SK-N-SH treated with all-trans-retinoic acid at 6 μM for 48 hours (cell line): Measurements from ENCODE around the gene STK40.

ENCODE experiments used
- ATAC-seq: fragments of 200-7000 bp; cut with Tn5 transposase; 3 replicates; pipeline ENCODE4 v1.9.1; 2020; ENCODE audit warnings: mild to moderate bottlenecking, moderate library complexity
- ARNTL ChIP-seq: fragments of 450-650 bp; formaldehyde crosslinking; IDR thresholded peaks from 2 replicates; pipeline ENCODE4 v1.5.0; 2020; ENCODE audit warnings: low read depth, mild to moderate bottlenecking, moderate library complexity, borderline replicate concordance
- BACH2 ChIP-seq: fragments of 250-450 bp; sonication (Bioruptor Pico); IDR thresholded peaks from 2 replicates; pipeline ENCODE4 v1.9.0; 2021; ENCODE audit warnings: mild to moderate bottlenecking, borderline replicate concordance
- CREB5 ChIP-seq: fragments of 250-450 bp; sonication (Bioruptor Pico); IDR thresholded peaks from 2 replicates; pipeline ENCODE4 v1.5.1; 2020; ENCODE audit warnings: low read depth, mild to moderate bottlenecking, moderate library complexity
- CSDC2 ChIP-seq: fragments of 250-450 bp; sonication (Bioruptor Pico); IDR thresholded peaks from 2 replicates; pipeline ENCODE4 v1.5.0; 2020; ENCODE audit warnings: mild to moderate bottlenecking, moderate library complexity
- CSRNP3 ChIP-seq: fragments of 250-450 bp; sonication (Bioruptor Pico); IDR thresholded peaks from 2 replicates; pipeline ENCODE4 v1.5.1; 2021; ENCODE audit warnings: mild to moderate bottlenecking, moderate library complexity
- ESRRG ChIP-seq: fragments of 250-450 bp; sonication (Bioruptor Pico); IDR thresholded peaks from 2 replicates; pipeline ENCODE4 v1.6.1; 2021; ENCODE audit warnings: mild to moderate bottlenecking
- GLIS3 ChIP-seq: fragments of 250-450 bp; sonication (Bioruptor Pico); IDR thresholded peaks from 2 replicates; pipeline ENCODE4 v1.5.0; 2020; ENCODE audit warnings: mild to moderate bottlenecking, moderate library complexity
- ISL1 ChIP-seq: fragments of 250-450 bp; sonication (Bioruptor Pico); IDR thresholded peaks from 2 replicates; pipeline ENCODE4 v2.1.2; 2022; ENCODE audit warnings: mild to moderate bottlenecking, moderate library complexity
- OSR1 ChIP-seq: fragments of 250-450 bp; sonication (Bioruptor Pico); IDR thresholded peaks from 2 replicates; pipeline ENCODE4 v1.8.0; 2022; ENCODE audit warnings: moderate library complexity, mild to moderate bottlenecking, inconsistent platforms
- PATZ1 ChIP-seq: fragments of 250-450 bp; sonication (Bioruptor Pico); IDR thresholded peaks from 2 replicates; pipeline ENCODE4 v1.8.0; 2020; ENCODE audit warnings: mild to moderate bottlenecking, moderate library complexity, borderline replicate concordance
- POU6F1 ChIP-seq: fragments of 250-450 bp; sonication (Bioruptor Pico); IDR thresholded peaks from 2 replicates; pipeline ENCODE4 v1.8.0; 2021; ENCODE audit warnings: low read depth, mild to moderate bottlenecking, moderate library complexity, borderline replicate concordance
- PPARA ChIP-seq: fragments of 250-450 bp; sonication (Bioruptor Pico); IDR thresholded peaks from 2 replicates; pipeline ENCODE4 v1.5.0; 2020; ENCODE audit warnings: mild to moderate bottlenecking, borderline replicate concordance
- RARB ChIP-seq: fragments of 250-450 bp; sonication (Bioruptor Pico); IDR thresholded peaks from 2 replicates; pipeline ENCODE4 v1.8.0; 2021; ENCODE audit warnings: mild to moderate bottlenecking, moderate library complexity
- SNAI2 ChIP-seq: fragments of 250-450 bp; sonication (Bioruptor Pico); IDR thresholded peaks from 2 replicates; pipeline ENCODE4 v1.5.0; 2020; ENCODE audit warnings: mild to moderate bottlenecking, moderate library complexity
- TCF4 ChIP-seq: fragments of 250-450 bp; sonication (Bioruptor Pico); IDR thresholded peaks from 2 replicates; pipeline ENCODE4 v1.8.0; 2021; ENCODE audit warnings: mild to moderate bottlenecking, moderate library complexity, borderline replicate concordance
- TOX ChIP-seq: fragments of 250-450 bp; sonication (Bioruptor Pico); IDR thresholded peaks from 2 replicates; pipeline ENCODE4 v1.8.0; 2021; ENCODE audit warnings: mild to moderate bottlenecking, moderate library complexity, borderline replicate concordance
- TSHZ2 ChIP-seq: fragments of 250-450 bp; sonication (Bioruptor Pico); IDR thresholded peaks from 2 replicates; pipeline ENCODE4 v1.5.0; 2020; ENCODE audit warnings: mild to moderate bottlenecking, moderate library complexity
- ZC3H10 ChIP-seq: fragments of 250-450 bp; sonication (Bioruptor Pico); IDR thresholded peaks from 2 replicates; pipeline ENCODE4 v1.5.1; 2021; ENCODE audit warnings: mild to moderate bottlenecking, moderate library complexity
- ZFP3 ChIP-seq: fragments of 250-450 bp; sonication (Bioruptor Pico); IDR thresholded peaks from 2 replicates; pipeline ENCODE4 v1.5.0; 2020; ENCODE audit warnings: mild to moderate bottlenecking, moderate library complexity
- ZFP30 ChIP-seq: fragments of 450-650 bp; formaldehyde crosslinking; IDR thresholded peaks from 2 replicates; pipeline ENCODE4 v1.5.0; 2022; ENCODE audit warnings: mild to moderate bottlenecking, moderate library complexity
- ZNF565 ChIP-seq: fragments of 450-650 bp; formaldehyde crosslinking; conservative IDR thresholded peaks from 2 replicates; pipeline ENCODE4 v1.5.0; 2020; ENCODE audit warnings: low read depth, mild to moderate bottlenecking, moderate library complexity
- ZNF70 ChIP-seq: fragments of 450-650 bp; formaldehyde crosslinking; IDR thresholded peaks from 2 replicates; pipeline ENCODE4 v1.5.0; 2020; ENCODE audit warnings: mild to moderate bottlenecking, moderate library complexity
- ZNF8 ChIP-seq: fragments of 450-650 bp; formaldehyde crosslinking; IDR thresholded peaks from 2 replicates; pipeline ENCODE4 v1.5.0; 2020; ENCODE audit warnings: mild to moderate bottlenecking, moderate library complexity

The STK40 gene

GRCh38 chr1:36414384-36414783 lies 28.7 kb upstream of the STK40 start (continued):
- TF ChIP-seq ZFP30 (CRISPR knock-in tag) (no peak), RARB (CRISPR knock-in tag) (no peak), SNAI2 (CRISPR knock-in tag) (no peak), ZC3H10 (CRISPR knock-in tag) (no peak), ZNF8 (CRISPR knock-in tag) (no peak), TOX (CRISPR knock-in tag) (no peak), PATZ1 (CRISPR knock-in tag) (no peak)
- TF ChIP-seq, all 23 proteins: peak for 0

- no peak for TF ChIP-seq RARB (CRISPR knock-in tag)
- TF ChIP-seq, all 23 proteins: peak for 0
- peak; percentile 13; the same call in 1 of the 3 replicates for ATAC-seq
These were observed 26.2 kb upstream of the STK40 start for GRCh38 chr1:36411674-36412648.

- ATAC-seq: peak; percentile 95
- TF ChIP-seq TSHZ2 (CRISPR knock-in tag): peak; percentile 97
- TF ChIP-seq CSDC2 (CRISPR knock-in tag): peak; percentile 92; the same call in 1 of the 2 replicates
- TF ChIP-seq ESRRG: peak; percentile 81; the same call in 1 of the 2 replicates
- peak; percentile 89 for TF ChIP-seq CSRNP3
- TF ChIP-seq ZC3H10 (CRISPR knock-in tag): peak; percentile 35; the same call in 1 of the 2 replicates
- TF ChIP-seq GLIS3 (CRISPR knock-in tag): no peak
- TF ChIP-seq POU6F1 (CRISPR knock-in tag): no peak
- TF ChIP-seq OSR1 (CRISPR knock-in tag): no peak
- TF ChIP-seq ISL1: peak; percentile 67
- TF ChIP-seq ZNF70 (CRISPR knock-in tag): no peak
- TF ChIP-seq PATZ1 (CRISPR knock-in tag): no peak
- no peak for TF ChIP-seq ARNTL (CRISPR knock-in tag)
- TF ChIP-seq ZFP30 (CRISPR knock-in tag): no peak
- TF ChIP-seq ZNF565: no peak
- no peak for TF ChIP-seq BACH2 (CRISPR knock-in tag)
- TF ChIP-seq ZNF8 (CRISPR knock-in tag): no peak
- peak; percentile 93 for TF ChIP-seq SNAI2 (CRISPR knock-in tag)
- peak; percentile 75; the same call in 1 of the 2 replicates for TF ChIP-seq CREB5 (CRISPR knock-in tag)
- TF ChIP-seq PPARA (CRISPR knock-in tag): no peak
- TF ChIP-seq ZFP3: peak; percentile 84
- peak; percentile 76; the same call in 1 of the 2 replicates for TF ChIP-seq TOX (CRISPR knock-in tag)
- TF ChIP-seq TCF4: peak; percentile 86
- no peak for TF ChIP-seq RARB (CRISPR knock-in tag)
These were observed 22.8 kb upstream of the STK40 start for GRCh38 chr1:36408479-36408878.
